ENCODE measurements around the gene TMUB2. TPM values are rescaled to one million over a fixed set of nuclear protein-coding genes. Genes with fewer than 3 reads are reported as not detected.

Gene TMUB2
- total and polyA plus RNA-seq, 9 of the 15 experiments (the other 6 are each of a cell fraction or from before 2014, with no cell fraction given), result 4.1 to 29.8 (median 16.3) TPM

GRCh38 chr17:44203731-44204440 is 17.1 kb downstream of the TMUB2 start (continued):
- TF ChIP-seq ZBTB9 (CRISPR knock-in tag; IDR thresholded peaks at IDR 0.05) (no peak), POLR2G (IDR thresholded peaks at IDR 0.05; ENCODE audit: low read depth, low read length) (no peak), POLR2AphosphoS5 (IDR thresholded peaks at IDR 0.05; ENCODE audit: control insufficient read depth, insufficient read depth, low read depth, low read length) (no peak), KAT7 (CRISPR knock-in tag; IDR thresholded peaks at IDR 0.05; ENCODE audit: borderline replicate concordance) (no peak), RB1 (IDR thresholded peaks at IDR 0.05; ENCODE audit: low read depth) (no peak), ZNF133 (CRISPR knock-in tag; IDR thresholded peaks at IDR 0.05) (no peak), ZNF12 (CRISPR knock-in tag; IDR thresholded peaks at IDR 0.05) (no peak), ZNF395 (CRISPR knock-in tag; IDR thresholded peaks at IDR 0.05) (no peak), RUNX1 (IDR thresholded peaks at IDR 0.05; ENCODE audit: low read depth) (no peak), MCM7 (IDR thresholded peaks at IDR 0.05) (peak in 1 of 2 experiments; percentile 28; a peak in 1 of 4 replicates), ZC3H11A (IDR thresholded peaks at IDR 0.05; ENCODE audit: low read depth, low read length) (no peak), NELFE (IDR thresholded peaks at IDR 0.05; ENCODE audit: insufficient read depth, insufficient read length) (no peak), PHF20 (IDR thresholded peaks at IDR 0.05; ENCODE audit: partially characterized antibody) (peak; percentile 26), HDAC1 (IDR thresholded peaks at IDR 0.05) (no peak), ZFP1 (CRISPR knock-in tag; IDR thresholded peaks at IDR 0.05) (no peak), CUX1 (CRISPR knock-in tag; IDR thresholded peaks at IDR 0.05) (no peak), MTA2 (IDR thresholded peaks at IDR 0.05; ENCODE audit: low read depth) (no peak), ZNF140 (CRISPR knock-in tag; IDR thresholded peaks at IDR 0.05) (no peak)
- TF ChIP-seq, protein P1, sequence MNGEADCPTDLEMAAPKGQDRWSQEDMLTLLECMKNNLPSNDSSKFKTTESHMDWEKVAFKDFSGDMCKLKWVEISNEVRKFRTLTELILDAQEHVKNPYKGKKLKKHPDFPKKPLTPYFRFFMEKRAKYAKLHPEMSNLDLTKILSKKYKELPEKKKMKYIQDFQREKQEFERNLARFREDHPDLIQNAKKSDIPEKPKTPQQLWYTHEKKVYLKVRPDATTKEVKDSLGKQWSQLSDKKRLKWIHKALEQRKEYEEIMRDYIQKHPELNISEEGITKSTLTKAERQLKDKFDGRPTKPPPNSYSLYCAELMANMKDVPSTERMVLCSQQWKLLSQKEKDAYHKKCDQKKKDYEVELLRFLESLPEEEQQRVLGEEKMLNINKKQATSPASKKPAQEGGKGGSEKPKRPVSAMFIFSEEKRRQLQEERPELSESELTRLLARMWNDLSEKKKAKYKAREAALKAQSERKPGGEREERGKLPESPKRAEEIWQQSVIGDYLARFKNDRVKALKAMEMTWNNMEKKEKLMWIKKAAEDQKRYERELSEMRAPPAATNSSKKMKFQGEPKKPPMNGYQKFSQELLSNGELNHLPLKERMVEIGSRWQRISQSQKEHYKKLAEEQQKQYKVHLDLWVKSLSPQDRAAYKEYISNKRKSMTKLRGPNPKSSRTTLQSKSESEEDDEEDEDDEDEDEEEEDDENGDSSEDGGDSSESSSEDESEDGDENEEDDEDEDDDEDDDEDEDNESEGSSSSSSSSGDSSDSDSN (IDR thresholded peaks at IDR 0.05; ENCODE audit: borderline replicate concordance in 1 of 2, low read depth in 2 of 2, low read length in 2 of 2), result no peak

All from K562 (cell line).